IPS-20b (cell line): ENCODE measurements around the gene SETX.

Experiments used
- H3K27ac ChIP-seq: one replicate; pipeline ENCODE4 v1.5.1; 2013; ENCODE audit warnings: low read length
- H3K27me3 ChIP-seq: 2 replicates; pipeline ENCODE4 v1.6.1; 2013; ENCODE audit warnings: mild to moderate bottlenecking, low read length, inconsistent platforms; ENCODE audit not compliant: insufficient read depth
- H3K36me3 ChIP-seq: 2 replicates; pipeline ENCODE4 v1.6.1; 2013; ENCODE audit warnings: low read depth, mild to moderate bottlenecking, inconsistent platforms, low read length, moderate library complexity; ENCODE audit not compliant: insufficient read depth
- H3K4me1 ChIP-seq: 2 replicates; pipeline ENCODE4 v1.6.1; 2013; ENCODE audit warnings: mild to moderate bottlenecking, control low read depth, inconsistent platforms, low read length, moderate library complexity; ENCODE audit not compliant: insufficient read depth
- H3K4me3 ChIP-seq: 2 replicates; pipeline ENCODE4 v1.5.1; 2013; ENCODE audit warnings: mild to moderate bottlenecking, low read length, inconsistent platforms
- H3K9ac ChIP-seq: 2 replicates; pipeline ENCODE4 v1.6.1; 2013; ENCODE audit warnings: low read depth, mild to moderate bottlenecking, inconsistent platforms, low read length, moderate library complexity
- H3K9me3 ChIP-seq: 2 replicates; pipeline ENCODE4 v1.6.1; 2013; ENCODE audit warnings: mild to moderate bottlenecking, low read depth, low read length, inconsistent platforms; ENCODE audit not compliant: insufficient read depth

Gene SETX

GRCh38 chr9:132236662-132237311 is 118.0 kb downstream of the SETX start:
- Histone ChIP-seq H3K9ac (no peak overlapping the region), H3K4me3 (no peak overlapping the region), H3K36me3 (no peaks in the 10 kb centered on the region), H3K4me1 (no peaks in the 10 kb centered on the region; the same call in 1 of the 2 replicates), H3K27ac (no peak overlapping the region), H3K9me3 (no peaks in the 10 kb centered on the region), H3K27me3 (peaks cover 25% of the 10 kb centered on the region)

GRCh38 chr9:132235894-132236661 is 118.7 kb downstream of the SETX start:
- no peaks in the 10 kb centered on the region; the same call in 1 of the 2 replicates for H3K4me1 ChIP-seq
- H3K9ac ChIP-seq, result no peak overlapping the region
- H3K27me3 ChIP-seq, result peaks cover 20% of the 10 kb centered on the region
- H3K27ac ChIP-seq, result no peak overlapping the region
- no peaks in the 10 kb centered on the region for H3K36me3 ChIP-seq
- H3K9me3 ChIP-seq, result no peaks in the 10 kb centered on the region
- H3K4me3 ChIP-seq, result no peak overlapping the region

- Histone ChIP-seq H3K9ac (no peak overlapping the region), H3K4me3 (no peak overlapping the region), H3K4me1 (no peaks in the 10 kb centered on the region; the same call in 1 of the 2 replicates), H3K27ac (no peak overlapping the region), H3K27me3 (peaks cover 14% of the 10 kb centered on the region), H3K36me3 (no peaks in the 10 kb centered on the region), H3K9me3 (no peaks in the 10 kb centered on the region)
Observed at GRCh38 chr9:132235125-132235524, 119.7 kb downstream of the SETX start.

GRCh38 chr9:132234535-132234934 is 120.3 kb downstream of the SETX start:
- Histone ChIP-seq H3K9me3 (no peaks in the 10 kb centered on the region), H3K36me3 (no peaks in the 10 kb centered on the region), H3K4me3 (no peak overlapping the region), H3K27ac (no peak overlapping the region), H3K4me1 (no peaks in the 10 kb centered on the region; the same call in 1 of the 2 replicates), H3K9ac (no peak overlapping the region), H3K27me3 (peaks cover 8% of the 10 kb centered on the region)

GRCh38 chr9:132233138-132233537 is 121.6 kb downstream of the SETX start:
- Histone ChIP-seq H3K9ac (no peak overlapping the region), H3K4me3 (no peak overlapping the region), H3K9me3 (no peaks in the 10 kb centered on the region), H3K27ac (no peak overlapping the region), H3K4me1 (no peaks in the 10 kb centered on the region; the same call in 1 of the 2 replicates), H3K27me3 (no peaks in the 10 kb centered on the region; the same call in 1 of the 2 replicates), H3K36me3 (no peaks in the 10 kb centered on the region)

- no peaks in the 10 kb centered on the region for H3K27me3 ChIP-seq
- H3K36me3 ChIP-seq, result no peaks in the 10 kb centered on the region
- H3K4me3 ChIP-seq, result no peak overlapping the region
- no peak overlapping the region for H3K27ac ChIP-seq
- H3K9me3 ChIP-seq, result no peaks in the 10 kb centered on the region
- no peak overlapping the region for H3K9ac ChIP-seq
- H3K4me1 ChIP-seq, result no peaks in the 10 kb centered on the region; the same call in 1 of the 2 replicates
Observed at GRCh38 chr9:132232522-132232921, 122.3 kb downstream of the SETX start.

- Histone ChIP-seq H3K4me1 (no peaks in the 10 kb centered on the region; the same call in 1 of the 2 replicates), H3K36me3 (no peaks in the 10 kb centered on the region), H3K9me3 (no peaks in the 10 kb centered on the region), H3K27me3 (no peaks in the 10 kb centered on the region), H3K9ac (no peak overlapping the region), H3K27ac (no peak overlapping the region), H3K4me3 (no peak overlapping the region)
Observed at GRCh38 chr9:132231019-132231701, 123.6 kb downstream of the SETX start.

- Histone ChIP-seq H3K36me3 (no peaks in the 10 kb centered on the region), H3K9me3 (no peaks in the 10 kb centered on the region), H3K4me3 (no peak overlapping the region), H3K9ac (no peak overlapping the region), H3K27ac (no peak overlapping the region), H3K4me1 (no peaks in the 10 kb centered on the region), H3K27me3 (no peaks in the 10 kb centered on the region)
Observed at GRCh38 chr9:132230605-132231004, 124.2 kb downstream of the SETX start.

- no peaks in the 10 kb centered on the region for H3K9me3 ChIP-seq
- no peaks in the 10 kb centered on the region for H3K4me1 ChIP-seq
- no peaks in the 10 kb centered on the region for H3K27me3 ChIP-seq
- H3K4me3 ChIP-seq, result no peak overlapping the region
- H3K9ac ChIP-seq, result no peak overlapping the region
- no peaks in the 10 kb centered on the region for H3K36me3 ChIP-seq
- H3K27ac ChIP-seq, result no peak overlapping the region
Observed at GRCh38 chr9:132228062-132228461, 126.7 kb downstream of the SETX start.

GRCh38 chr9:132226571-132227430 is 128.0 kb downstream of the SETX start:
- Histone ChIP-seq H3K4me3 (no peak overlapping the region), H3K4me1 (no peaks in the 10 kb centered on the region), H3K36me3 (no peaks in the 10 kb centered on the region), H3K27ac (no peak overlapping the region), H3K9ac (no peak overlapping the region), H3K9me3 (no peaks in the 10 kb centered on the region), H3K27me3 (no peaks in the 10 kb centered on the region)

- Histone ChIP-seq H3K27me3 (no peaks in the 10 kb centered on the region), H3K27ac (no peak overlapping the region), H3K9me3 (no peaks in the 10 kb centered on the region), H3K36me3 (no peaks in the 10 kb centered on the region), H3K9ac (no peak overlapping the region), H3K4me1 (no peaks in the 10 kb centered on the region), H3K4me3 (no peak overlapping the region)
Observed at GRCh38 chr9:132224645-132225044, 130.1 kb downstream of the SETX start.
